Astrocyte of the hippocampus (primary cell): Measurements from ENCODE around the gene SDHA.
"Not testable (repeated sequence)": the region's sequence is repeated elsewhere in the genome, so short reads cannot be mapped to it uniquely, and the experiment has no call there.

Experiments
- DNase-seq: peaks from one replicate; pipeline ENCODE4 v3.0.0; 2011; ENCODE audit warnings: low read depth, low spot score

Gene SDHA

DNA sequence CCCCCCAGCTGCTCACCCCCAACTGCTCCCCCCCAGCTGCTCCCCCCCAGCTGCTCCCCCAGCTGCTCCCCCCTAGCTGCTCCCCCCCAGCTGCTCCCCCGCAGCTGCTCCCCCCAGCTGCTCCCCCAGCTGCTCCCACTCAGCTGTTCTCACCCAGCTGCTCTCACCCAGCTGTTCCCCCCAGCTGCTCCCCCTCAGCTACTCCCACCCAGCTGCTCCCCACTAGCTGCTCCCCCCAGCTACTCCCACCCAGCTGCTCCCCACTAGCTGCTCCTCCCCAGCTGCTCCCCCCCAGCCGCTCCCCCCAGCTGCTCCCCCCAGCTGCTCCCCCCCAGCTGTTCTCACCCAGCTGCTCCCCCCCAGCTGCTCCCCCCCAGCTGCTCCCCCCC is 80.6 kb downstream of the SDHA start:
- no peak for DNase-seq

DNA sequence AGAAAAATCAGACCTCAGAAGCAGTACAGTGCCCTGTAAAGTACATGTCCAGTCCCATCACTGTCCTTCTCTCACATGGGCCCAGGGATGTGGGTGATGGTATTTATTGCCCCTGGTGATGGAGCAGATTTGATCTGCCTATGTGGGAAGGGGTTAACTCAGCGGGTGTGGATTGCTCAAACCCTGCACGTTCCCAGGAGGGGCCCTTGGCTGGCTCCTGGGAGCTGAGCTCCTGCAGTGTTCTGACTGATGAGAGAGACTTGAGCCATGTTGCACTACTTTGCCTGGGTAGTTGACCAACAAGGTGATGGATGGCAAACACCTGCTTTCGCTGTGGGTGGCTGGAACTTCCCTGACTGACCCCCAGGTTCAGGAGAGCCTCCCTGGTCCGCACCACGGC is 81.8 kb downstream of the SDHA start:
- DNase-seq = not testable (repeated sequence)

DNA sequence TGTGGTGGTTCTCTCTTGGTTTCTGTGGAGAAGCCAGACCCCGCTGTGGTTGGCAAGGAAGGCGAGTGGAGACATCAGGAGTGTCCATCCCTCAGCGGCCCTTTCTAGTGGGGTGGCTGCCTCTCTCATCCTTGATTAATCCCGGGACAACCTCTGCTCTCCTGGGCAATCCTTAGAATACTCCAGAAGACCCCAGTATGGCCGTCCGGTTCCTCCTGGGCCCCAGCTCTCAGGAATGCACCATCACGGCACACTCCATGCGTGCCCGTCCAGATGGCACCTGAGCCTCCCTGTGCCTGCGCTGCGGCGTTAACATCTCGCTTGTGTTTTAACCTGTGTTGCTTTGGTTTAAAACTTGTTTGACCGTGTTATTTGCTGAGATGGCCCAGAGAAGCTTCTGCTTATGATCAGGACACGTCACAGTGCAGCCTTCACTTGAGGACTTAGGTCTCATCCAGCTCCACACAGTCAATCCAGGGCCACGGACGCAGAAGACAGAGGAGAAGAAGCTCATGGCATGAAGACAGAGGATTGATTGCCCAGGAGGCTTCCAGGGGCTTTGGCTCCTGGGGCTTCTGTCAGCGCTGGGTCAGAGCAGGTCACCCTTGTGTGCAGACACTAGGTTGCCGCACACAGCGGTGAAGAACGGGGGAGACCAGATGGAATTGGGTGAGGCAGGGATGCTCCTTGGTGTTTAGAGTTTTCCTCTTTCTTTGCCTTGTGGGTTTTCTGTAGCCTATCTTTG is 82.7 kb downstream of the SDHA start:
- DNase-seq = not testable (repeated sequence)

DNA sequence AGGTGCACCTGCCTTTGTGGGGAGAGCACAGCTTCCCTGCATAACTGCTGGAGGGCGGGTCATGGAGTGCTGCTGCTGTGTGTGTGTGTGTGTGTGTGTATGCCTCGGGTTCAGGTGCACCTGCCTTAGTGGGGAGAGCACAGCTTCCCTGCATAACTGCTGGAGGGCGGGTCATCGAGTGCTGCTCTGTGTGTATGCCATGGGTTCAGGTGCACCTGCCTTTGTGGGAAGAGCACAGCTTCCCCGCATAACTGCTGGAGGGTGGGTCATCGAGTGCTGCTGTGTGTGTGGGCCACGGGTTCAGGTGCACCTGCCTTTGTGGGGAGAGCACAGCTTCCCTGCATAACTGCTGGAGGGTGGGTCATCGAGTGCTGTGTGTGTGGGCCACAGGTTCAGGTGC is 84.3 kb downstream of the SDHA start:
- not testable (repeated sequence) for DNase-seq

DNA sequence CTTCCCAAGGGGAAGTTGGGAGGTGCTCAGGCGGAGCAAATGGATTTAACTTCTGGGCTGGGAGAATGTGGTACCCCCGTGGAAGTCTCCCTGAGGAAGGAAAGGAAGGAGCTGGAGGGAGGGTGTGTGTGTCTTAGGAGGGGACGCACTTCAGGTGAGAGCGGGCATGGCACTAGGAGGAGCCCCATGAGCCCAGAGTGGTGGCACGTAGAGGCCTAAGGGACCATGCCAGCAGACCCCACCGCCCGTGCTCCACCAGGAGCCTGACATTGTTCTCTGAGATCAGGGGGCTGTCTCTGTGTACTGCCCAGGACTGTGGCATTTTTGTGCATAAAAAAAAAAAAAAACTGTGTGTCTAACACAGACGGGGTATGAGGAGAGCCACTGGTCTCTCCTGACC is 84.8 kb downstream of the SDHA start:
- no peak for DNase-seq

DNA sequence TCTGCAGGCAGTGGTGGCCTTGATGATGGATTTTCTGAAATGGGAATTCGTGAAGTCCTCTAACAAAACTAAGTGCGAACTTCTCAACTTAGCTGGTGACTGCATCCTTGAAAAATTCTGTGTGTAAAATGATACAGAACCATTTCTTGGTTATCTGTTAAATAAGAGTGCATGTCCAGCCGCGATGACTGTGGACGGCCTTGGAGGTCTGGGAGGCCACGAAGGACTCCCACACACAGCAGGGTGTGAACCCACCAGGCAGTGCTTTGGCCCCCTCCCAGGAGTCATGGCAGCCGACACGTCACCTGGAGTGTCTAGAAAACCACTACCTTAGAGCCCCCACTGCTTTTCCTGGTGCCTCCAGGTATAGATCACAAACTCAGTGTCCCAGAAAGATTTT is 85.6 kb downstream of the SDHA start:
- DNase-seq = not testable (repeated sequence)

DNA sequence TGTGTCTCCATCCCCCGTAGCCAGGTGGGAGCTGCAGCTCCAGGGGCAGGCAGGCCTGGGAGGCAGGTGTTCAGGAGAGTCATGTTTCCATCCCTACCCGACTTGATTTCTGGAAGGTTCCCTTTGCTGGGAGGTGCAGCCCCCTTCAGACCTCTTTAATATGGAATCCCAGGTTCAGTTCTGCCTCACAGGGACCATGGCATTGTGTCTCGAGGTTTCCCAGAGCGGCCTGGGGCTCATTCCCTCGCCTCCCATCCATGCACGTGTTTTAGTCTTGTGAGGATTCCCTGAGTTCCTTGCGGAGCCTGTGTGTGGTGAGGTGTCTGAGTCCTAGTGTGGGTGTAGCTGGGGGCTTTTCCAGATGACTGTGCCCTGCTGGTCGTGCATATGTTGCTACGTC is 86.9 kb downstream of the SDHA start:
- DNase-seq = no peak

DNA sequence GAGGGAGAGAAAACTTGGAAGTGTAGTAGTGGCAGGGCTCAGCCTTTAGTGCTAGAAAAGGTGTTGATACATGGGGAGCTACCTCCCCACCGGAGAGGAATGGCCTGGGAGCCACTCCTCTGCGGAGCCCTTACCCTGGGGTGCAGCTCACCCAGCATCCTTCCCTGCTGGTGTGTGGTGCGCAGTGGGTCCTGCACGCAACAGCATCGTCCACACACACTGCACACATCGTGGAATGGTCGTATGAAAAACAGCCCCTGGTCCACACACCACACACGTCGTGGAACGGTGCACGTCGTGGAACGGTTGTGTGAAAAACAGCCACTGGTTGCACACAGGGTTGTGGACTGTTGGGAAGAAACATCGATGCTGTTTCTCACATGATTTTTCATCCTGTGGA is 87.3 kb downstream of the SDHA start:
- no peak for DNase-seq

DNA sequence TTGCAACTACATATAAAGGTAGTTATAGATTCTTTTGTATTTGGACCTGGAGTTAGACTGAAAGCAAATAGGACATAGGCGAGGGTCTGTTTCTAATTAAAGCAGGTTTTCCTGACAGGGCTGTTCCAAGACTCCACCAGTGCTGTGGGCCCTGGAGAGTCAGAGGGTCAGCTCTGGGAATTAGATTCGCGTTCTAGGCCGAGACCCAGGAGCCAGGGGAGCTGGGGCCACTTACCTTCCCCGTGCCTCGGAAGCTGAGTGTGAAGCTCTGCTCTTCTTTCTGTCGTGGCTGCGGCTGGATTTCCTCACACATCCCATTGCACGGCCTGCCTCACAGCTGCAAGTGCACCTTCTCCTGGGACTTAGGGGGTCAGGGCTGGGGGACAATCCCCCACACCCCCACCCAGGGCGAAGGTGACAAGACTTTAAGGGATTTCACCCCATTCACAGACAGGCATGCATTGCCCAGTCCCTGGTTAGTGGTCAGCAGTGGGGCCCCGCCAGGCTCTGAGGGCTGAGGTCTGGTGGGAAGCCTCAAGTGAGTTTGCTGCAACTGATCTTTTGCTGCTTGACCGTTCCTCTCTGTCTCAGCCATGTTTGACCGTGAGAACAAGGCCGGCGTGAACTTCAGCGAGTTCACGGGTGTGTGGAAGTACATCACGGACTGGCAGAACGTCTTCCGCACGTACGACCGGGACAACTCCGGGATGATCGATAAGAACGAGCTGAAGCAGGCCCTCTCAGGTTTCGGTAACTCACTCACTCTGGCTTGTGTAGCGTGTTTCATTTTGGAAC is 88.1 kb downstream of the SDHA start:
- DNase-seq = no peak
